HS-5 (cell line): Measurements from ENCODE around the gene NAB1.

Experiments
- DNase-seq: peaks from one replicate; pipeline ENCODE4 v3.0.0-alpha.2; 2012; ENCODE audit warnings: low read depth

Gene NAB1

DNA sequence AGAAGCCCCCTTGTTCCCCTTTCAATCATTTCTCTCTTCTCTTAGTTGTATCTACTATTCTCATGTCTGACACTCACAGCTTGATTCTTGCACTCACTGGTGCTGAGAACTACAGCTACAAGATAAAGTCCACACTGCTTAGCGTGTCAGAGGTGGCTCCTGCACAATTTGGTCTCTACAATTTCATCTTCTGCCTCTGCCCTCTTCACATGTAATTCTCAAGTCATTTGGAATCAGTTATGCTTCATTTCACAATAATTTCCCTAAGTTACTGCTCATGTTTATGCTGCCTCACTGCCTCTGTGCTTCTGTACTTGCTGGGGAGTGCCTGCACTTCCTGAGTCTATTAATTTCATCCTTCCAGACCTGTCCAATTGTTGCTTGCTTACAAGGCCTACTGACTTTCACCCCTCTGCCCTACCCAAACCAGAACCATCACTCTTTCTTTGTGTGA is 11.6 kb upstream of the NAB1 start:
- peak; percentile 34 for DNase-seq

DNA sequence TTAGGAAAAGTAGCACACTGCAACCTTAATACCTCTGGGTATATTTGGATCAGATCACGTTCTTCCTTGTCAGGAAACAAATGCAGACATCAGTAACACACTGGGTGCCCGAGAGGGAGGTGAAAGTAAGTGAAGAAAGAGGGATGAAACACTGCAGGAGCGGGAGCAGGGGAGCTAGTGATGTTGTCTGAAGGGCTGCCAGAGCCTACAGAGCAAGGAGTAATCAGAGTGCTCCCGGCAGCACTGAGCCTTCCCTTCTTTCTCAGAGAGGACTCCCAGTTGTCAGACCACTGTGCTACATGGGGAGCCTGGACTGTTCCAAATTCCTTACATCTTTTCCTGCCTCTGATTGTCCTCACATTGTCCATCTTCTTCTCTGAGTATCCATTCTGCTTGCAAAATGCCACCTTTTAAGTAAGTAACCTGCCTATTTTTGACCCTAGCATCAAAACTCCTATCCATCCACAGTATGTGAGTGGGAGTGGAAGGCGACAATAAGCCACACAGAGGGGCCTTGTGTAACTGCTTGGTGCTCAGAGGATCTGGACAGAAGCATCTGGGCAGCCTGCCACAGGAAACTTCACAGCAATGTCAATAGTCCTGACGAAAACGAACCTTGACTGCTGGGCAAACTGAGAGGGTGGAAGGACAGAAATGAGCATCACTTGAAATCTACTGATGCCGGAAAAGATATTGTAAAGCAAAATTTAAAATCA is 10.8 kb upstream of the NAB1 start:
- no peak for DNase-seq

DNA sequence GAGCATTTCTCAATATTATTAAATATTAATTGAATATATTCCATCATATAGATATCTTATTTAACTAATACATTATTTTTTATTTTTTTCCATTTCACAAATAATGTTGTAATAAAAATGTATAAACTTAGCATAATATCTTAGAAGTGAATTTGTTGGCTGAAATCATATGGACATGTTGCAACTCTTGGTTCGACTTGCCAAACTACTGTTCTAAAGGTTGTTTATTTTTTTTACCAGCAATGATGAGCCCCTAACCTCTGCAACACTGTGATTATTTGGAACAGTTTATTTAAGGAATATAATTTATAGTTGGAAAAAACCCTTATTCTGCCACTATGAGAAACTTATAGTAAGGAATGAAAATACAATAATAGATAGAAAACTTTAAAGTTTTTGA is 8.8 kb upstream of the NAB1 start:
- no peak for DNase-seq

DNA sequence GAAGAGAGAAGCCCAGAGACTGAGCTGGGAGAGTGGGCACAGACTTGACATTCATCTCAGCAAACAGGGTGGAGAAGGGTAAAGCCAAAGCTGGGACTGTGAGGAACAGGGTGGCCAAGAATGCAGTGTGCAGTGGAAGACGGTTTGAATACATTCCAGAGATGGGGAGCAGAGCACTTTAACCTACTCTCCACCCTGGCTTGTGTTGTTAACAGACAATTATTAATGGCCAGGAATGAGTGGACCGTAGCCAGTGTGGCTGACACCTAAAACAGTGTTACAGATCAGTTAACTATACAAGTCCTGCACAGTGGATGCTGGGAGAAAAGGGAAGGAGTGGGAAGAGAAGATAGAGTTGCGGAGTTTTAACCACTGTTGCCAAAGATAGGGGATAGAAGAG is 7.4 kb upstream of the NAB1 start:
- no peak for DNase-seq

DNA sequence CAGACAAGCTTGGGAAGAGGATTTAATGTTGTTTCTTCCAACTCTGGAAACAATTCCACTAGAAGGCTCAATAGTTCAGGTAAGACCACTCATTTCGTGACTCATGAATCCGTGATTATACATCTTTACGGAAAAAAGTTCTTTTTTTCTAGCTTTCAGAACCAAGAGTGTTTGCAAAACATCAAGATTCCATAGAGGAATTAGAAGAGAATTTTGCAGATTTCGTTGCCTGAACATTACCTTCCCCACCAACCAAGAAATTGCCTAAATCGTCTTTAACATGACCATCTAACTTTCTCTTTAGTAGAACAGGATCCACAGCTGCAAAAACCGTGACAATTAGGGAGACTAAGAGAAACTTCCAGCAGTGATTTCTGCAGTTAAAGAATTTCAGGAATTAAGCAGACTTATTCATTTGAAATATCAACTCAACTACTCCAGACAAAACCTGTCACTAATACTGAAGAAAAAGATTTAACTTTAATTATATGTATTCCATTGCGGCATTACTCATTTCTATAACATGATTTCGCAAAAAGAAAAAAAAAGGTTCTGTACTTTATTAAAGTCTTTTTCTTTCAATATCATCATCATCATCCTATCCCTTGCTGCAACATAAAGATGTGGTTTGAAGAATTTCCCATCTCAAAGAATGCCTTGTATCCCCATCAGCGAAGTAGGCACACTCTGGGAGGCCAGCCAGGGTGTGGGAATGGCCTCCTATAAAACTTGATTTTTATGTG is 1.9 kb upstream of the NAB1 start:
- no peak for DNase-seq

DNA sequence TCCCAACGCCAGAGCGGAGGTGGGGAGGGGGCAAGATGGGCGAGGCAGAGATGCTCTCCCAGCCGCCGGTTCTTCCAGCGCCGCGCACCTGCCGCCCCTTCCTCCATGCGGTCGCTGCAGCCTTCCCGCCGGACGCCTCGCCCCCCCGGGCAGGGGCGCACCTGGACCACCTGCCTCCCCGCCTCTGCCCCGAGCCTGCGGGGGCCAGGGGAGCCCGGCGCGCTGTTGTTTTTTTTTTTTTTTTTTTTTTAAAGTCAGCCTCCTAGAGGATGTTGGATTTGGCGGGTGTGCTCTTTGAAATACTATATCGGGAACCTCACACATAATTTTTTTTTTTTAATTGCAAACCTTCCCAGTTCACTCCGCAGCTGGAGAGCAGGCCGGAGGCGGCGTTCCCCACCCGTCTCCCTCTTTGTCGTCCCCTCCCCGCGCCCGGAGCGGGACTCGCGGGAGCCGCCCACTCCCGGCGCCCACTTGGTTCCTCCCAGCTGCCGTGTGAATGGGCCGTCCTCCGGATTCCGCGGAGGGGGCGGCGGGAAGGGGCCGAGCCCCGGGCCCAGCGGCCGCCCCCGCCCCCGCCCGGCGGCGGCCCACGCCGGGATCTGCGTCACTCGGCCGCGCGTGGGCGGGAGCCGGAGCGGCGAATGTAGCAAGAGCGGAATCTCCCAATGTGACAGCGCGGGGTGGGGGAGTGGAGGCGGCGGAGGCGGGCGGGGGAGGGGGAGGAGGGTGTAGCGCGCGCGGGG is 421 bp upstream of the NAB1 start:
- DNase-seq, result peak; percentile 31

DNA sequence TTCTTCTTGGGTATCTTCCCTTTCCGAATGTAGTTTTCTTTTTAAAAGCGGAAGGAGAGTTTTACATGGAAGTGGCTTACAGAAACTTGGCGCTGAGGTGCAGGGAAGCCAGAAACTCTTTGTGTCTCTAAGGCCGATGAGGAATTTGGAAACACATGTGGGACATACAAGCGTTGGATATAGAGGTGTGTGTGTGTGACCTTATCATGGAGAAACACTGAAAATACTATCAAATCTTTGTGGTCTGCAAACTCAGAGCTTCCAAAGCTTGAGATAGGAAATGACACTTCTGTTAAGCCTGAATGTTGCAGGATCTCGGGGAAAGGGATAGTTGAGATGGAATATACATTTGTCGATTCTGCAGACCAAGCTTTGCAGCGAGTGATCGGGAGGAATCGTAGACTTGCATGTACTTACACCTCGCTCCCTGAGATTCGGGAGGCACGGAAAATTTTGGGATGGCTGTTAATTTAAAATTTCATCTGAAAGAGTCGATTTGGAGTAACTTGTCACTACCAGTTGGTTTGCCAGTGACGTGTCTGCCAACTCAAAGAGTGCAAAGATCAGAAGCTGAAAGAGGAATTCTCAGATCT is 1.0 kb downstream of the NAB1 start:
- DNase-seq, result peak; percentile 33

DNA sequence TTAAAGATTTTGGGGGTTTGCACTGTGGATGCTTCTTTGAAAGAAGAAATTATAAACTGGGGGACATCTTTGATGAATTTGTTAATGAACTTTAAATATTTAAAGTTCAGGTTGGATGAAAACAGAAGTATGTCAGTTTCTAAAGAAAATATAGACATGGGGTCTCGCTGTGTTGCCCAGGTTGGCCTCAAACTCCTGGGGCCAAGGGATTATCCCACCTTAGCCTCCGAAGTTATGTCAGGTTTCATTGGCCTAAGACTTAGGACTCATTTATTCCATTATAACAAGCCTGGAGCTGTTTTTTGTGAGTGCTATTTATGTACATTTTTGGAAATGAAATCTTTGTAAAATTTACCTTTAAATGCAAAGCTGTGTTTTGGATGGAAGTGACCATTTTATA is 2.5 kb downstream of the NAB1 start:
- DNase-seq, result no peak

DNA sequence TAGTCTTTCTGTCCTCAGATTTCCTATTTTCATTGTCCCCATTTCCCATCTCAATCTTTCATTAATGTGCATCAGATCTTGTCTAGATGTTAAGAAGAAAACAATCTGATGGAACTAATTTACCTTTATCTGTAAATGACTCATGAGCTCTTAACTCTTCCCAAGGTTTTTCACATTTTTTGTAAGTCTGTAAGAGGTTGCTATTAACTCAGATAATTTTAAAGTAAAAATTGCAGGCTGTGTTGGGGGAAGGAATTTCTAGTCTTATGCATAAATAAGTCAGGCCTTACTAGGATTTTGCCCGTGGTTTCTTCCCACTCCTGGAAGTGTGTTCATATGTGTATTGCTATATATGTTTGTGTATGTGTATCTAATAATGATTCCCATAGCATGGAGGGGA is 4.3 kb downstream of the NAB1 start:
- DNase-seq, result no peak

DNA sequence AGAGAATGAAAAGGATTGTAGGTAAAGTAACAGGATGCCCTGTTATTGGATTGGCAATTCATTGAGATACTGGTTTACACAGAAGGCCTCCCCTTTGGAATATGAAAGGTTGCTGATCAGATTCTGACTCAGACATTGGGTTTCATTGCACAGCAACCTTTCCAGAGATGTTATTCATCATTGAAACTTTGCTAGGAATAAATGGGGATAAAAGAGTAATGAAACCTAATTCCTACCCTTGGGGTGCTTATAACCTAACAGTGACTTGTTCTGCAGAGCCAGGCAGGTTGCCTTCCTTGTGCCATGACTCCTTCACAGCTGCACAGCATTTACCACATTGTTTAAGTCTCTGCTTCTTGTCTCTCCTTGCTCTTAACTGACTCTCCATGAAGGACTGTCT is 5.0 kb downstream of the NAB1 start:
- no peak for DNase-seq

DNA sequence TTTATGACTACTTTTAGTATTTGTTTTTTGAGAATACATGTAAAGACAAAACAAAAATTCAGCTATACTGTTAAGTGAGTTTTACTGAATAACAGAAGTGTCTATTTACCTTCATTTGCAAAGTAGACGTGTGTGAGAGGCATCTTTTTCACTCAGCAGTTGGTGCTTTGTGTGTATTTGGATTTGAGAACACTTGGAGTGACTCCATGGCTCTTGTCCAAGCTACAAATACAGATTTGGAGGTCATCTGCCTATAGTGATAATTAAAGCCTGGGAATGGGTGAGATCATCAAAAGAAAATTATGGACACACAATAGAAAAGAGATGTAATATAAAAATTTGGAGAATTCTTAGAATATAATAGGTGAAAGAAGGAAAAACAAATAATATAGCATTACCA is 6.2 kb downstream of the NAB1 start:
- DNase-seq, result no peak

DNA sequence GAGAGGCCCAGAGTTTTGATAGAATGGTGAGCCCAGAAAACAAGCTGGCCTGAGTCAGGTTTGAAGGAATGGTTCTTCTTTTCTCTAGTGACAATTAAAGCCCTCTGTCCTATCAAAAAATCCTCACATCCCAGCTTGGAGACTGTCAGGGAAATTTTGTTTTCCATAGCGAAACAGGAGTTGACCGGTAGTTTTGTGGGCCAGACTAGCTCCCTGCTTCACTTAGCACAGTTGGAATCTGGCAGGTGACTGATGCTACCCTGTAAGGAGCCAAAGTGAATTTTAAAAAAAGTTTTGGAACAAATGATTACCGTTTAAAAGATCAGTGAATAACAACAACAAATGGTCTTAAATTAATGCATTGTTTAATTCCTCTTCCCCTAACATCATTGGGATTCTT is 6.7 kb downstream of the NAB1 start:
- no peak for DNase-seq

DNA sequence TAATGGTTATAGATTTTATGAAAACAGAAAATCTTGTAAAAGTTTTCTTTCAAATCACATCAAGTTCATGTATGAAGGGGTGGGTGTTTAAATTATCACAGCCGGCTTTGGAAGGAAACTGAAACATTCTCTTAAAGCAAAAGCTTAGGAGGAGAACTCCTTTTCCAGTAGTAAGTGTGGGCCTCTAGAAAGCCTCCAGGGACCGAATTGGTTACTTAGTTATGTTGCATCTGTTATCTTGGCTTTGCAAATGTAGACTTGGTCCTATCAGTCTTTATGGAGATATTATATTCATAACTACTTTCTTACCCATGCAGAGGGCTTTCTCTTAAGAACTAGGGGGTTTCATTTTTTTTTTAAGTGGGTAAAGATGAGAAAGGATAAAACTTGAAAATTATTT is 7.4 kb downstream of the NAB1 start:
- no peak for DNase-seq

DNA sequence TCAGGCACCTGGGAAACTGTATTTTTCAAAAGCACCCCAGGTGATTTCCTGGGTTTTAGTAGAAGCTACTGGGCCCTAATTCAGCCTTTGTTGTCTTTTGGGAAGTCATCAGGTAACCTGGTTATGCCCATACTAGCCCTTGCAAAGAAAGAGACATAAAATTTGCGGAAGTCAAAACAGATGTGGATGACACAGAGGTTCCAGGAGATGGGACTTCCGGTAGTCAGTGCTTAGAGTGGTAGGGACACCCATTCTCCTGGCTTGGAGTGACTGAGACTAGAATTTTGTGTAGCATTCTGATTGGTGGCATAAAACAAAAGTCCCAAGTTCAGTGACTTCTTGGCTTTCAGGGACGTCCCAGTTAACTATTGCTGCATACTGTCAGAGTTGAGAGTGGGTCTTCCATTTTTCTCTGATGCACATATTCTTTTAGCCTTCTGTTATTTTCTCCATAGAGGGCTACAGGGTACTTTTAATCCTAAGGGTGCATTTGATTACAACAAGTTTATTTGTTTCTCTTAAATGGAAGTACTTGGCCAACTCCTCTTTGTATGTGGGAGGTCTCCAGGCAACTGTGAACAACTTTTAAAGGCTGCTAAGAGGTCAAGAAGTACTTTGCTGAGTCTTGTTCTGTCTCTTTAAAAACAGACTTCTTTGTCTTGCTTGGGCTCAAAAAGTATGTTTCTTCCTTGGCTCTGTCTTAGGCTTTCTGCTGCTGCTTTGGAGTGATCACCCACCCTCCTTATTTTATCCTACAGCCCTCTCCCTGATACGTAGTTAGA is 8.8 kb downstream of the NAB1 start:
- DNase-seq, result no peak

DNA sequence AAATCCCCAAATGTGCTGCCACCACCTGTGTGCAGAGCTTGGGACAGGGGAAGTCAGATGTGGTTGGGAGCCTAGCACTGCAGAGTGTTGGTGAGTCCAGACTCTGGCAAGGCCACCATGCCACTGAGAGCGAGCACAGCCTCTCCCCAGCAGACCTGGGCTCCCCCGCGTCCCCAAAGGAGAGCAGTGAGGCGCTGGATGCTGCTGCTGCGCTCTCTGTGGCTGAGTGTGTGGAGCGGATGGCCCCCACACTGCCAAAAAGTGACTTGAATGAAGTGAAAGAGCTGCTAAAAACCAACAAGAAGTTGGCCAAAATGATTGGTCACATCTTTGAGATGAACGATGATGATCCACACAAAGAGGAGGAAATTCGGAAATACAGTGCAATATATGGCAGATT is 10.7 kb downstream of the NAB1 start:
- no peak for DNase-seq

DNA sequence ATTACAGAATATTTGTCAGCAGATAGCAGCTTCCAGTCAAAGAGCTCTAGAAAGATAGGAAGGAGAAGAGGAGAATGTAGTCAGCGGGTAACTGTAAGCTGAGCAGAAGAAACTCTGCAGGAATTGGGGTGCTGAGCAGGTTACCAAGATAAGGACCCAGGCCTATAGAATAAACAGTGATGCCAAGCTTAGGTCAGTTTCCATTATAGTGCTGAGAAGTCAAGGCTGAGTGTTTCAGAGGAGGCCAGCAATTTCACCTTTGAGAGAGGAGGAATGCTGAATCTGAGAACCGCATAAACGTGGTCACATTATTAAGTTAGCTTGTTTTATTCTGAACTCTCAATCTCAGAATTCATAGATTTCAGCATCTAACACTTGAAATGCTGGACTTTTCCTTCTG is 13.9 kb downstream of the NAB1 start:
- DNase-seq, result no peak

DNA sequence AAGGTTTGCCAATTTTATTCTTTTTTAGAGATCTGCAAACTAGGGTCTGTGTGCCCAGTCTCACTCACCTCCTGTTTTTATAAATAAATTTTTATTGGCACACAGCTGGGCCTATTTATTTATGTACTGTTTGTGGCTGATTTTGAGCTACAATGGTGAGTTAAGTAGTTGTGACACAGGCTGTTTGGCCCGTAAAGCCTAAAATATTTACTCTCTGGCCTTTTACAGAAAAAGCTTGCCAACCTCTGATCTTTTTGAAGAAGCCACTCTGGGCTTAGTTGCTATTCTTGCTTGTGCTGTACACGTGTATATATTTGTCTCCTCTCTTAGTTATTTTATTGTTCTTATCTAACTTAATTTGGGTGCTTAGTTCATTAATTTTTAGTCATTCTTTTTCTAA is 14.5 kb downstream of the NAB1 start:
- no peak for DNase-seq

DNA sequence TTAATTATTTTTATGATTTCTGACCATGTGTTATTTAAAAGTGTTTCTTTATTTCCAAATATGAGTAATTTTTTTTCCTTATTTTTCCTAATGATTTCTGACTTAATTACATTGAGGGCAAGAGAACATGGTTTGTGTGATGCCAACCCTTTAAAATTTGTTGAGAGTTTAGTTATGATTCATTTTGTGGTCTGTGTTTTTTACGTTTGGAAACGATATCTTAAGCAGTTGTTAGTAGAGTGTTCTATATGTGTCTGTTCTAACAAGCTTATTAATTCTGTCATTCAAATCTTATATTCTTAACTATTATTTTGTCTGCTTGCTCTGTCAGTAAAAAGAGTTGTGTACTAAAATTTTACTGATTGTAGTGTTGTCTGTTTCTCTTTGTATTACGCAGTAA is 15.0 kb downstream of the NAB1 start:
- no peak for DNase-seq

DNA sequence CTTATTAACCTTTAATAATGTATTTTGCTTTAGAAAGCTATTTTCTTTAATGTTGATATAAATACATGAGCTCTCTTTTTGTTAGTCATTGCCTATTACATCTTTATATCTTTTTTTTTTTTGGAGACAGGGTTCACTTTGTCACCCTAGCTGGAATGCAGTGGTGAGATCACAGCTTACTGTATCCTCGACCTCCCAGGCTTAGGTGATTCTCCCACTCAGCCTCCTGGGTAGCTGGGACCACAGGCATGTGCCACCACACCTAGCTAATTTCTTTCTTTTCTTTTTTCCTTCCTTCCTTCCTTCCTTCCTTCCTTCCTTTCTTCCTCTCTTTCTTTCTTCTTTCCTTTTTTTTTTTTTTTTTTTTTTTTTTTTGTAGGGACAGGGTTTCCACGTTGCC is 15.4 kb downstream of the NAB1 start:
- DNase-seq, result no peak

DNA sequence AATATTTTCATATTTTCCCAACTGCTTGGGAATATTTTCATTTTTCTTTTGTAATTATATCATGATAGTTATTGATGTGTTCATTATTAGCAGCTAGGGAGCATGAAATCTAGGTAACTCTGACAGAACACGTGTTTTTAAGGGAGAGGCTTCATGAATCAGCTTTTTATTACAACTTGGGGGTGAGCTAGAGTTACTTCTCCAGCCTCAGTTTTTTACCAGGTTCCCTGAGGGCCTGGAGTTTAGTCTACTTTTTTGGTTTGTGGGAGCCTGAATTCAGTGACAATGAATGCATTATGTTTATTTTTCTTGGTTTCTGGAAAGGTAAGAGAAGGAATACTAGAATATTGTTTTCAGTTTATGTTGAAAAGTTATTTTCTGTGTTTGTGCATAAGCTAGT is 18.0 kb downstream of the NAB1 start:
- no peak for DNase-seq

DNA sequence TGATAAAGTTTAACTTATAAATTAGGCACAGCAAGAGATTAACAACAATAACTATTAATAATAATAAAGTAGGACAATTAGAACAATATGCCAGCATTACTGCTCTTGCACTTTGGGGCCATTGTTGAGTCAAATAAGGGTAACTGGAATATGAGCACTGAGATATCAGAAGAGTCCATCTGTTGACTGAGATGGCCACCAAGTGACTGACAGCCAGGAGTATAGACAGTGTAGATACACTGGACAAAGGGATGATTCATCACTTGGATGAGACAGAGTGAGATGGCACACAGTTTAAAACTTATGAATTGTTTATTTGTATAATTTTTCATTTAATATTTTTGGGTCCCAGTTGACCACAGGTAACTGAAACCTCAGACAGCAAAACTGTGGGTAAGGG is 20.0 kb downstream of the NAB1 start:
- DNase-seq, result no peak
